ENCODE data around the gene VASH2.

- TF ChIP-seq, protein P1, sequence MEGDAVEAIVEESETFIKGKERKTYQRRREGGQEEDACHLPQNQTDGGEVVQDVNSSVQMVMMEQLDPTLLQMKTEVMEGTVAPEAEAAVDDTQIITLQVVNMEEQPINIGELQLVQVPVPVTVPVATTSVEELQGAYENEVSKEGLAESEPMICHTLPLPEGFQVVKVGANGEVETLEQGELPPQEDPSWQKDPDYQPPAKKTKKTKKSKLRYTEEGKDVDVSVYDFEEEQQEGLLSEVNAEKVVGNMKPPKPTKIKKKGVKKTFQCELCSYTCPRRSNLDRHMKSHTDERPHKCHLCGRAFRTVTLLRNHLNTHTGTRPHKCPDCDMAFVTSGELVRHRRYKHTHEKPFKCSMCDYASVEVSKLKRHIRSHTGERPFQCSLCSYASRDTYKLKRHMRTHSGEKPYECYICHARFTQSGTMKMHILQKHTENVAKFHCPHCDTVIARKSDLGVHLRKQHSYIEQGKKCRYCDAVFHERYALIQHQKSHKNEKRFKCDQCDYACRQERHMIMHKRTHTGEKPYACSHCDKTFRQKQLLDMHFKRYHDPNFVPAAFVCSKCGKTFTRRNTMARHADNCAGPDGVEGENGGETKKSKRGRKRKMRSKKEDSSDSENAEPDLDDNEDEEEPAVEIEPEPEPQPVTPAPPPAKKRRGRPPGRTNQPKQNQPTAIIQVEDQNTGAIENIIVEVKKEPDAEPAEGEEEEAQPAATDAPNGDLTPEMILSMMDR (IDR thresholded peaks at IDR 0.05): no peak
- TF ChIP-seq POLR2AphosphoS5 (IDR thresholded peaks at IDR 0.05; ENCODE audit: insufficient read depth in 1 of 2, low read depth in 1 of 2): no peak
Observed at GRCh38 chr1:213032651-213033050, 82.3 kb downstream of the VASH2 start.

Data from vagina (tissue), 2 donors.